GM12875 (cell line): ENCODE data around the gene PRKCA.

Source experiments
- H3K4me3 ChIP-seq: one replicate; pipeline ENCODE4 v1.5.1; 2011; ENCODE audit warnings: low read depth, low read length, control low read depth
- TF ChIP-seq, protein P1 (sequence below): IDR thresholded peaks from 2 replicates; pipeline ENCODE4 v1.5.1; 2011; ENCODE audit warnings: low read depth, mild to moderate bottlenecking, control low read depth, inconsistent platforms, low read length, moderate library complexity, borderline replicate concordance; ENCODE audit not compliant: insufficient read depth

Gene PRKCA

DNA sequence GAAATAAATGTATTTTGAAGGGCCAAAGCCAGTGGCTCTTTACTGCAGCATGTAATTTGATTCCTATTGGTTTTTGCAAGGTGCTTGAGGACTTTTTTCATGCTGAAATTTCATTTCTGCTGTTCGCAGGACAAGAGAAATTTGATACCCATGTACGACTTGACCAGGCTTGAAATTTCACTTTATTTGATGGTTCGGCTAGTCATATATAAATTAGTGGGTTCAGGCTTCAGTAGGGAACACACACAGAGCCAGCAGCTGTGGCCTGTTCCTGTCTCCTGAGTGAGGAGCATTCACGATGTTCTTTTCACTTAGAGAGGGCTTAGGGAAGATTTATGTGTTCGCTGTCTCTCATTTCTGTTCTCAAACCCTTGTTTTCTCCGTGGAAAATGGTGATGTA lies 274.1 kb downstream of the PRKCA start:
- no peak overlapping the region for H3K4me3 ChIP-seq
- TF ChIP-seq, protein P1, sequence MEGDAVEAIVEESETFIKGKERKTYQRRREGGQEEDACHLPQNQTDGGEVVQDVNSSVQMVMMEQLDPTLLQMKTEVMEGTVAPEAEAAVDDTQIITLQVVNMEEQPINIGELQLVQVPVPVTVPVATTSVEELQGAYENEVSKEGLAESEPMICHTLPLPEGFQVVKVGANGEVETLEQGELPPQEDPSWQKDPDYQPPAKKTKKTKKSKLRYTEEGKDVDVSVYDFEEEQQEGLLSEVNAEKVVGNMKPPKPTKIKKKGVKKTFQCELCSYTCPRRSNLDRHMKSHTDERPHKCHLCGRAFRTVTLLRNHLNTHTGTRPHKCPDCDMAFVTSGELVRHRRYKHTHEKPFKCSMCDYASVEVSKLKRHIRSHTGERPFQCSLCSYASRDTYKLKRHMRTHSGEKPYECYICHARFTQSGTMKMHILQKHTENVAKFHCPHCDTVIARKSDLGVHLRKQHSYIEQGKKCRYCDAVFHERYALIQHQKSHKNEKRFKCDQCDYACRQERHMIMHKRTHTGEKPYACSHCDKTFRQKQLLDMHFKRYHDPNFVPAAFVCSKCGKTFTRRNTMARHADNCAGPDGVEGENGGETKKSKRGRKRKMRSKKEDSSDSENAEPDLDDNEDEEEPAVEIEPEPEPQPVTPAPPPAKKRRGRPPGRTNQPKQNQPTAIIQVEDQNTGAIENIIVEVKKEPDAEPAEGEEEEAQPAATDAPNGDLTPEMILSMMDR = no peak

DNA sequence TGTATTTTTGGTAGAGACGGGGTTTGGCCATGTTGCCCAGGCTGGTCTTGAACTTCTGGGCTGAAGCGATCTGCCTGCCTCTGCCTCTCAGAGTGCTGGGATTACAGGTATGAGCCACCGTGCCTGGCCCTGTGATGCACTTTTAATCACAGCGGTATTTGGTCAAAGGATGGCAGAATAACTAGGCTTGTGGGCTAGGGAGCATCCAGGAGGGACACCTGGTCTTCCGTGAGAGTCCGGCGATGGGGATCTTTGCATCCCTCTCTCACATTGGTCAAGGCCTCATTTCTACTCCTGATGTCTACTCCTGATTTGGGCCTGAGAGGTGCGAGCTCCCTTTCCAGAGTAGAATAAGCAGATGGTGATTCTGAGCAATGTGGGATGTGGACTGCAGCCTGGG lies 274.6 kb downstream of the PRKCA start:
- H3K4me3 ChIP-seq = no peak overlapping the region
- TF ChIP-seq, protein P1 = no peak

DNA sequence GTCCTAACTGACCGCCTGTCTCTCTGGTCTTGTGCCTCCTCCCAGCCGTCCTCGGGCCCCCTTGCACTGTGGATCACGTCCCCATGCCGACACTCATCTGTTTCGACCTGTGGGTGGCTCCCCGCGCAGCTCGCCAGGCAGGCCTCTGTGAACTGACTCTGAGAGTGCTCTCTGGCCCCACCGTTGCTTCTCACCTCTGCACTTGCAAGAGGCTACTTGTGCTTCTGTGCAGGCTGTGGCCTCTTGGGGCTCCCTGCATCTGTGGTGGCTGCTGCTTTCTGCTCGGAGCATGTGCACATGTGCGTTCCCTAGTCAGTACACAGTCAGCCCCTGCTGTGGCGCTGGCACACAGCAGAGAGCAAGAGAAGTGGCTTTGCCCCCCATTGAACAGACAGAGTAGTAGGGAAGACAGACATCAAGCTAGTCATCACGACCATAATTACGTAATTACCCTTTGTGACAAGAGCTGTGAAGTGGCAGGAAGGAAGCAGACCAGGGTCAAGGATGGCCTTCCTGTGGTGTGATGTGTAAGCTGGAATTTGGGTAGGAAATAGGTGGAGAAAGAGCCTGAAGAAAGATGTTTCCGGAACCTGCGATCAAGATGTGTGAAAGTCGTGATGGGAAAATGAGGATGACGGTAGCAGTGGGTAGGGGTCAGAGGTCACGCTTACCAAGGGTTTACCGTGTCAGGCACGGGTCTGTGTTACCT lies 276.5 kb downstream of the PRKCA start:
- no peak overlapping the region for H3K4me3 ChIP-seq
- TF ChIP-seq, protein P1 = no peak

DNA sequence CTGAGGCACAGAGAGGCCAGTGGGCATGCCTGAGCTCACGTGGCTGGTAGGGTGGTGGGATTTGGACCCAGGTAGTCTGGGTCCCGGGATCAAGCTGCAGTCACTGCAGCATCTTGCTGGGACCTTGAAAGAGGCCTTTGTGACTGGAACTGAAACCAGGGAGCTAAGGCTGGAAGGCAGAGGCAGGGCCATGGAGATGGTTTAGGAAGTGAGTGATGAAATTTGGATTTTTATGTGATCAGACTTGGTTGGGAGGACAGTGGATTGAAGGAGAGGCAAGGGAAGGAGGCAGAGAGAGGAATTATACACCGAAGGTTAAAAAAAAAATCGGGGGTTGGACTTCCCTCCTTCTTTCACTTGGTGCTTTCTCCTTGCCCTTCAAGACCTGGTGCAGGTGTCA lies 277.1 kb downstream of the PRKCA start:
- H3K4me3 ChIP-seq = no peak overlapping the region
- TF ChIP-seq, protein P1 = no peak

DNA sequence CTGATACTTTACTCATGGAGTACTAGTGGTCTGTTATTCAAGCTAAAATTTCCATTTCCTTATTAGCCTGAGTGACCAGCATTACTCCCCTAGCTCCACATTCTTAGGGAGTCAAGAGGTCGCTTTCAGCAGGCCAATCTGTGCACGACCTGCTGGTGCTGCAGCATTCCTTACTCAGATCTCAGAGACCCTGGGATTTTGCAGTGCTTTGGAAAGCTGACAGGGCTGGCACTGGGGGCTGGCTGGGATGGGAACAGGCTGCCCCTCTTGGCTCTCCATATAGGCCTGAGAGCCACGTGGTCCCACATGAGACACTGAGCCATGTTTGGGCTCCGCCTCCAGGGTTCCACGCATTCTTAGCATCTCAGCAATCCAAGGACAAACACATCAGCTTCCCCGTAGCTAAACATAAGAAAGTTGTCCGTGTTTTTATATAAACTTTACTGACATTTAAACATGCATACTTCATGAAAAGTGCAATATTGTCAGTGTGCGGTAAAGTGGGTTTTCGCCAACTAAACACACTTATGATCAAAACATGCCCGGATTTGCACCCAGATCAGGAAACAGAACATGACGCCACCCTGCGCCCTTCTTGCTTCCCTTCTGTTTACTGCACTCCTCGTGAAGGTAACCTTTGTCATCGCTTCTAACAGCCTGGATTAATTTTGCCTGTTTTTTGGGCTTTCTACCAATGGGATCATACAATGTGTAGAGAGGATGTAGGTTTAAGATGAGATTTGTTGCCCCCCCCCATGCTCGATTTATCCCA lies 278.0 kb downstream of the PRKCA start:
- TF ChIP-seq, protein P1 = no peak
- H3K4me3 ChIP-seq = no peak overlapping the region

DNA sequence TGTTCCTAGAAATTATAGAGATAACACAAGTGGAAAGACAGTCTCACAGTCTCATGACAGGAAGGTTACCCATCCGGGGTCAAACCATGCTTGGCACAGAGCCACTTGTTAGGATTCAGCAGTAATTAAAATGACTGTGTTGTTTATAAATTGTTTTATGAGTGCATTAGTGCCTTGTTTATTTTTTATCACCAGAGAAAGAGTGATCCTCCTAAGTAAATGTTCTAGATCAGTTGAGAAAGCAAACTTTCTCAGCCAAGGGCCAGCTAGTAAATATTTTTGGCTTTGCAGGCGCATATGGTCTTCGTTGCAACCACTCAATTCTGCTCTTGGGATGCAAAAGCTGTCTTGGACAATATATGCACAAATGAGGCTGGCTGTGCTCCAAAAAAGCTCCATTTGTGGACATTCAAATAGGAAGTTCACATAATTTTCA lies 278.6 kb downstream of the PRKCA start:
- no peak overlapping the region for H3K4me3 ChIP-seq
- TF ChIP-seq, protein P1 = no peak
